Ovary (tissue), 9 donors: ENCODE data around the gene SETDB2. TPM values are rescaled to one million over a fixed set of nuclear protein-coding genes. Genes with fewer than 3 reads are reported as not detected.

ENCODE experiments used
- DNase-seq, 5 donors: peaks; one replicate each; pipeline ENCODE4 v3.0.0-alpha.2; 2019 to 2020
- H3K27ac ChIP-seq, 2 donors: fragments of 200-600 bp; one replicate each; pipeline versions ENCODE4 v1.5.1 to v1.8.0; 2019 to 2022
- H3K27me3 ChIP-seq: fragments of 200-600 bp; one replicate; pipeline ENCODE4 v1.8.0; 2022
- H3K36me3 ChIP-seq: fragments of 200-600 bp; sonication (generic); one replicate; pipeline ENCODE4 v1.5.1; 2019
- H3K4me1 ChIP-seq: one replicate; pipeline ENCODE4 v1.8.1; 2013; ENCODE audit warnings: mild to moderate bottlenecking, moderate library complexity; ENCODE audit not compliant: insufficient read depth
- H3K4me3 ChIP-seq: fragments of 200-600 bp; sonication (generic); one replicate; pipeline ENCODE4 v1.5.1; 2017
- H3K9me3 ChIP-seq, 2 donors: fragments of 200-600 bp in 1 of 2; sonication (generic) in 1 of 2; one replicate each; pipeline versions ENCODE4 v1.5.1 to v1.8.1; 2013 to 2019; ENCODE audit warnings: mild to moderate bottlenecking in 1 of 2, moderate library complexity in 1 of 2
- CTCF ChIP-seq, 3 donors: fragments of 450-650 bp in 2 of 3; fragments of 200-600 bp in 1 of 3; IDR thresholded peaks; one replicate each; pipeline versions ENCODE4 v1.5.1 to v1.8.0; 2016 to 2022; ENCODE audit warnings: antibody characterized with exemption in 3 of 3, mild to moderate bottlenecking in 1 of 3
- EP300 ChIP-seq: sonication (generic); formaldehyde crosslinking; IDR thresholded peaks from one replicate; pipeline ENCODE4 v1.6.1; 2017; ENCODE audit warnings: antibody characterized with exemption
- POLR2A ChIP-seq: fragments of 450-650 bp; IDR thresholded peaks from one replicate; pipeline ENCODE4 v1.6.1; 2017; ENCODE audit warnings: antibody characterized with exemption, mild to moderate bottlenecking, moderate library complexity
- WGBS, 3 donors: extraction: QIAGEN DNeasy Blood & Tissue Kit in 1 of 3; methylation state at CpG; one replicate each; pipeline versions ENCODE4 v1.1.5 to v1.1.7; 2013 to 2017; 5-methylcytosine and 5-hydroxymethylcytosine counted together
- intact Hi-C, 4 donors: fragments of 100-400 bp; cut with DNase I; formaldehyde crosslinking; loops; one replicate each; pipeline versions ENCODE4 v1.11.0 to v1.15.1; 2022 to 2023
- polyA plus RNA-seq, 2 donors: library from polyadenylated mRNA; stranded (reverse); fragments of 200-250 nt in 1 of 2; fragments of 350-450 nt in 1 of 2; fragmentation: Illumina TruSeq in 1 of 2; extraction: RNeasy Lipid Tissue Mini Kit (QIAGEN cat#74804) in 1 of 2; gene quantifications; one replicate each; pipeline ENCODE4 v1.2.3, GENCODE V29; 2013 to 2014
- total RNA-seq, 7 donors: library from RNA; depleted of rRNA in 2 of 7; stranded (reverse); fragments of >200 nt in 2 of 7; fragmentation: NEBNext Ultra II Directional in 3 of 7; extraction: Animal tissue kit (Norgen Biotek cat#: 25700) in 3 of 7; gene quantifications; one replicate each; pipeline versions ENCODE4 v1.1.0 to v1.2.4, GENCODE V29; 2016 to 2023
- donor health status: DM: no; HTN: no; CAD: no; lungs with moderate emphysema.
- donor health status: DM: no; HTN: no; CAD: no.
- donor health status: Bipolar disorder and iron deficiency.
- donor health status: DM: yes; HTN: yes; CAD: no.
- donor health status: DM: no; HTN: no; CAD: no.
- donor health status: DM: yes; HTN: yes; CAD: no.

SETDB2 gene
- total and polyA plus RNA-seq, 9 donors = 6.6 to 21.6 (median 16.9) TPM

GRCh38 chr13:49411353-49411752, 32.7 kb upstream of the SETDB2 start:
- 91 to 100% (median 96%) methylated on average over 5 of the region's 5 CpGs for WGBS, 3 donors
- DNase-seq = no peak
- H3K27me3 ChIP-seq = no peaks in the 10 kb centered on the region
- H3K4me1 ChIP-seq = no peaks in the 10 kb centered on the region
- no peaks in the 10 kb centered on the region for H3K9me3 ChIP-seq
- no peak overlapping the region for H3K4me3 ChIP-seq
- intact Hi-C loops = no loop called here
- H3K27ac ChIP-seq = no peak overlapping the region
- TF ChIP-seq CTCF (IDR thresholded peaks at IDR 0.05) (no peak), POLR2A (no peak), EP300 (no peak)
- no peaks in the 10 kb centered on the region for H3K36me3 ChIP-seq

GRCh38 chr13:49412749-49413148, 31.3 kb upstream of the SETDB2 start:
- intact Hi-C loops = no loop called here
- WGBS, 3 donors = 71 to 100% (median 99%) methylated on average over 2 of the region's 2 CpGs
- TF ChIP-seq POLR2A = no peak
- TF ChIP-seq CTCF (IDR thresholded peaks at IDR 0.05) = no peak
- TF ChIP-seq EP300 = no peak
- no peak for DNase-seq
- no peaks in the 10 kb centered on the region for H3K9me3 ChIP-seq
- no peaks in the 10 kb centered on the region for H3K27me3 ChIP-seq
- H3K36me3 ChIP-seq = no peaks in the 10 kb centered on the region
- no peaks in the 10 kb centered on the region for H3K4me1 ChIP-seq
- no peak overlapping the region for H3K4me3 ChIP-seq
- no peak overlapping the region for H3K27ac ChIP-seq

GRCh38 chr13:49417161-49417560, 26.9 kb upstream of the SETDB2 start:
- intact Hi-C loops = no loop called here
- 66 to 78% (median 68%) methylated on average over 3 of the region's 3 CpGs for WGBS, 3 donors

GRCh38 chr13:49418206-49418605, 25.9 kb upstream of the SETDB2 start:
- no peaks in the 10 kb centered on the region for H3K27me3 ChIP-seq
- no peak overlapping the region for H3K4me3 ChIP-seq
- no peak for TF ChIP-seq EP300
- no peak for TF ChIP-seq CTCF (IDR thresholded peaks at IDR 0.05)
- no peak for TF ChIP-seq POLR2A
- intact Hi-C loops = no loop called here
- 96 to 97% (median 96%) methylated on average over 1 of the region's 1 CpG for WGBS, 3 donors
- no peak for DNase-seq
- no peaks in the 10 kb centered on the region for H3K9me3 ChIP-seq
- peaks cover 3% of the 10 kb centered on the region for H3K4me1 ChIP-seq
- H3K27ac ChIP-seq = no peak overlapping the region
- H3K36me3 ChIP-seq = no peaks in the 10 kb centered on the region

More at GRCh38 chr13:49417161-49417560, 26.9 kb upstream of the SETDB2 start:
- DNase-seq = no peak
- Histone ChIP-seq H3K9me3 (no peaks in the 10 kb centered on the region), H3K4me3 (no peak overlapping the region), H3K36me3 (no peaks in the 10 kb centered on the region), H3K27ac (no peak overlapping the region), H3K27me3 (no peaks in the 10 kb centered on the region), H3K4me1 (peaks cover 3% of the 10 kb centered on the region)
- TF ChIP-seq EP300 = no peak

- H3K4me1 ChIP-seq = peaks cover 3% of the 10 kb centered on the region
- H3K4me3 ChIP-seq = no peak overlapping the region
- DNase-seq = peak; percentile 51 to 65 (median 58)
- no peaks in the 10 kb centered on the region for H3K27me3 ChIP-seq
- H3K27ac ChIP-seq = peak overlapping the region in 1 of 2 donors; percentile 4
- TF ChIP-seq EP300 = no peak
- no peak for TF ChIP-seq POLR2A
- no peak for TF ChIP-seq CTCF (IDR thresholded peaks at IDR 0.05)
- intact Hi-C loops = no loop called here
- no peaks in the 10 kb centered on the region for H3K9me3 ChIP-seq
- 8 to 39% (median 13%) methylated on average over 3 of the region's 3 CpGs for WGBS, 3 donors
- H3K36me3 ChIP-seq = no peaks in the 10 kb centered on the region
Measured at GRCh38 chr13:49419276-49419675, 24.8 kb upstream of the SETDB2 start.
